Measurements from ENCODE around the gene FGFBP2.

DNA sequence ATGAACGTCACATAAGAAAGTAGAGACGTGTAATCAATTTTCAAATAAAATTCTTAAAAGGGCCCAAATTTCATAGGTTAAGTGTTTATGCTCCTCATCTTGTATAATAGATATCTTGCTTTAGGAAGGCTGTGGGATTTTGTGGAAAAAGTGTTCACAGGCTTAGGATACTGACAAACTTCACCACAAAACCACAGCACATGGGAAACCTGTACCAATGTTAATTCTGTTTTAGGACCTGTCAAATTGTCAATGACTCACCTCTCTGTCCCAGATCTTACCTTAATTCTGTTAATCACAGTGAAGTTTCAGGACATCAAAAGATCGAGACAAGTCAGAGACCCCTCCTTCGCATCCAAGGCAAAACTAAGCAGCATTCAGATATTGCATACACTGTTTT, 48.7 kb downstream of the FGFBP2 start:
- TF ChIP-seq CTCF (IDR thresholded peaks at IDR 0.05; ENCODE audit: low read length) = no peak
- no peak for TF ChIP-seq EZH2 (IDR thresholded peaks at IDR 0.05; ENCODE audit: borderline replicate concordance, low read length)

Measured in OCI-LY1 (cell line).